PC-3 (cell line): ENCODE data around the gene LRSAM1.

ENCODE experiments used
- EZH2 ChIP-seq: fragments of 300-600 bp; sonication (generic); IDR thresholded peaks from one replicate; pipeline ENCODE4 v1.6.1; 2017; ENCODE audit warnings: antibody characterized with exemption, mild to moderate bottlenecking, low read length; ENCODE audit not compliant: unreplicated experiment
- EZH2phosphoT487 ChIP-seq: fragments of 300-600 bp; sonication (generic); IDR thresholded peaks from 2 replicates; pipeline ENCODE4 v1.6.1; 2018; ENCODE audit warnings: mild to moderate bottlenecking, antibody characterized with exemption, low read length, borderline replicate concordance
- TF ChIP-seq, protein P1 (sequence below): fragments of 300-600 bp; sonication (generic); conservative IDR thresholded peaks from 2 replicates; pipeline ENCODE4 v1.5.1; 2017; ENCODE audit warnings: antibody characterized with exemption, low read depth, mild to moderate bottlenecking, low read length

DNA sequence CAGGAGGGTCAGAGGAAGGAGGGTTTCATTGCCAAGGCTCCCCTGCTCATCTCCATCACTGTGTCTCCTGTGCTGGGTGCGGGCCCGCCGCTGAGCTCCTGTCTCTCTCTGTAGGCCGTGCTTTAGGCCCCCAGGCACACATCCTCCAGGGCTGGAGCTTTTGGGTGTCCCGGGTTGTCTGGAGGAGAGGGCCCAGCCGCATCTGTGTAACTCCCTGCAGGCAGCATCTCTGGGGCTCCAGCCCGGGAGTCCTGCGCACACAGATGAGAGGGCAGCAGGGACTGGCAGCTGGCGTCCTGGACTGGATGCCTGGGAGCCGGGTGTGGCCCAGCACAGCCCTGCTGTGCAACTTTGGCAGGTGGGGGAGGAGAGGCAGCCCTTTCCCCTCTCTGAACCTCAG, 40.2 kb downstream of the LRSAM1 start:
- TF ChIP-seq, protein P1, sequence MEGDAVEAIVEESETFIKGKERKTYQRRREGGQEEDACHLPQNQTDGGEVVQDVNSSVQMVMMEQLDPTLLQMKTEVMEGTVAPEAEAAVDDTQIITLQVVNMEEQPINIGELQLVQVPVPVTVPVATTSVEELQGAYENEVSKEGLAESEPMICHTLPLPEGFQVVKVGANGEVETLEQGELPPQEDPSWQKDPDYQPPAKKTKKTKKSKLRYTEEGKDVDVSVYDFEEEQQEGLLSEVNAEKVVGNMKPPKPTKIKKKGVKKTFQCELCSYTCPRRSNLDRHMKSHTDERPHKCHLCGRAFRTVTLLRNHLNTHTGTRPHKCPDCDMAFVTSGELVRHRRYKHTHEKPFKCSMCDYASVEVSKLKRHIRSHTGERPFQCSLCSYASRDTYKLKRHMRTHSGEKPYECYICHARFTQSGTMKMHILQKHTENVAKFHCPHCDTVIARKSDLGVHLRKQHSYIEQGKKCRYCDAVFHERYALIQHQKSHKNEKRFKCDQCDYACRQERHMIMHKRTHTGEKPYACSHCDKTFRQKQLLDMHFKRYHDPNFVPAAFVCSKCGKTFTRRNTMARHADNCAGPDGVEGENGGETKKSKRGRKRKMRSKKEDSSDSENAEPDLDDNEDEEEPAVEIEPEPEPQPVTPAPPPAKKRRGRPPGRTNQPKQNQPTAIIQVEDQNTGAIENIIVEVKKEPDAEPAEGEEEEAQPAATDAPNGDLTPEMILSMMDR = no peak
- TF ChIP-seq EZH2 (no peak), EZH2phosphoT487 (no peak)
